Astrocyte (in vitro differentiated cells and primary cell): ENCODE measurements around the gene PXMP4.

Experiments used
- CTCF ChIP-seq: IDR thresholded peaks from 2 replicates; pipeline ENCODE4 v1.5.1; 2011; ENCODE audit warnings: low read depth, mild to moderate bottlenecking, inconsistent platforms, low read length, moderate library complexity; ENCODE audit not compliant: insufficient read depth
- EZH2 ChIP-seq: IDR thresholded peaks from 2 replicates; pipeline ENCODE4 v1.6.1; 2012; ENCODE audit warnings: mild to moderate bottlenecking, low read length, inconsistent platforms; ENCODE audit not compliant: insufficient read depth

DNA sequence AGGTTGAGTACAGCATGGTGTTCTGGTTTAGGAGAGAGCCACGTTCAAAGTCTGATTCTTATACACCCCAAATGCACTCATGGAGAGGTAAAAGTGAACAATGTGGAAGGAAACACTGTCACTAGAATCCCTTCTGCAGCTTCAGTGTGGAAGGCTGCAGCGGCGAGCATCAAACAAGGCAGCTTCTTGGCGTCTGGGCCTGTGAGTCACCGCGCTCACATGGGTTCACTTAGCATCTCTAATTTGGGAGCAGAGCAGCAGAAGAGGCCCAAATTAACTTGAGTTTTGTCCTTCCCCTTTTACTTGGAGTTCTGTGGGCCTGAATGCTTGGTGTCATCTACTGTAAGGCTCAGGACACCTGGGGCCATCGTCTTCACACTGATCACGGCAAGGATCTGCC is 23.0 kb downstream of the PXMP4 start:
- TF ChIP-seq CTCF (no peak), EZH2 (no peak)
